Mammary epithelial cell (primary cell): ENCODE results near the gene CUX1.

Experiments
- CTCF ChIP-seq, 2 donors: IDR thresholded peaks in 1 of 2; conservative IDR thresholded peaks in 1 of 2; 2 replicates each; pipeline ENCODE4 v1.5.1; 2011 to 2012; ENCODE audit warnings: inconsistent platforms in 2 of 2, low read length in 2 of 2, mild to moderate bottlenecking in 2 of 2, control low read depth in 1 of 2, low read depth in 1 of 2; ENCODE audit not compliant: insufficient read depth in 1 of 2; ENCODE audit errors: extremely low read depth in 1 of 2
- EZH2 ChIP-seq: IDR thresholded peaks from 2 replicates; pipeline ENCODE4 v1.6.1; 2012; ENCODE audit warnings: low read length, inconsistent platforms, borderline replicate concordance

DNA sequence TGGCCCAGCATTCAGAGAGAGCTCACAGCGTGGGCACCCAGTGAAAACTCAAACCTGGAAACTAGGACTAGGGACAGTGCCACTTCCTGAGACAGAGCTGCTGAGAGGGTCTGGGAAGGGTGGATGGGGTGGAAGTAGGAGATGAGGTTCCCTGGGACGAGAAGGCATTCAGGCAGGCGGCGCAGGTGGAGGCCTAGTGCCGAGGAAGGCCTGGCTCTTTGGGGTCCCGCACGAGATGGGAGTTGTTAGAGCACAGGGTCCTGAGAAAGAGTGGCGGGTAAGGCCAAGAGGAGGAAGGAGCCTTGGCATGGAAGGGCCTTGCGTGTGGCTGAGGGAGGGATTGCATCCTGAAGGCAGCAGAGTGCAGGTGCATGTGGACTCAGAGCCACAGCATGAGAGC, 339.4 kb downstream of the CUX1 start:
- no peak for TF ChIP-seq CTCF (conservative IDR thresholded peaks at IDR 0.05 in 1 of 2, IDR thresholded peaks at IDR 0.05 in 1 of 2; ENCODE audit: extremely low read depth in 1 of 2, insufficient read depth in 1 of 2, low read depth in 1 of 2, low read length in 2 of 2)
- no peak for TF ChIP-seq EZH2
